Panc1 (cell line): Measurements from ENCODE around the gene KCNQ4. TPM values are rescaled to one million over a fixed set of nuclear protein-coding genes. Genes with fewer than 3 reads are reported as not detected.

Experiments
- ATAC-seq: fragments of 200-7000 bp; cut with Tn5 transposase; 2 replicates; pipeline ENCODE4 v1.9.1; 2020; ENCODE audit warnings: mild to moderate bottlenecking, moderate library complexity
- BruUV-seq: library from RNA; stranded (reverse); fragments of 400-500 nt; replicated peaks from 2 replicates; lab custom pipeline; 2021; lab: Mats Ljungman, UMichigan
- CTCF ChIA-PET: fragments of 300-600 bp; sonication (Branson Sonifier 250); formaldehyde crosslinking; loops from one replicate; lab custom pipeline; 2022; ENCODE audit warnings: antibody characterized with exemption; lab: Charles Lee
- POLR2A ChIA-PET: fragments of 300-600 bp; sonication (Branson Sonifier 250); formaldehyde crosslinking; loops from one replicate; lab custom pipeline; 2022; ENCODE audit warnings: antibody characterized with exemption; lab: Charles Lee
- DNase-seq: peaks from one replicate; pipeline ENCODE4 v3.0.0-alpha.2; 2010; ENCODE audit warnings: low read depth, low spot score
- H3K27ac ChIP-seq: 2 replicates; pipeline ENCODE4 v1.5.1; 2011; ENCODE audit warnings: mild to moderate bottlenecking, low read length, inconsistent platforms
- H3K27me3 ChIP-seq: fragments of 200-500 bp; sonication (Bioruptor generic); 2 replicates; pipeline ENCODE4 v1.6.0; 2014; ENCODE audit warnings: low read length, inconsistent platforms; ENCODE audit not compliant: control insufficient read depth, insufficient read depth
- H3K36me3 ChIP-seq: fragments of 200-500 bp; sonication (Bioruptor generic); 2 replicates; pipeline ENCODE4 v1.5.1; 2014; ENCODE audit warnings: inconsistent platforms, mild to moderate bottlenecking, low read length, moderate library complexity; ENCODE audit not compliant: control insufficient read depth, insufficient read depth
- H3K4me1 ChIP-seq: 2 replicates; pipeline ENCODE4 v1.5.1; 2011; ENCODE audit warnings: inconsistent platforms, mild to moderate bottlenecking, low read length, moderate library complexity; ENCODE audit not compliant: control insufficient read depth, insufficient read depth
- H3K4me3 ChIP-seq, 2 experiments: 2 replicates each; pipeline ENCODE4 v1.5.1; 2011 to 2012; ENCODE audit warnings: low read depth in 2 of 2, low read length in 2 of 2, mild to moderate bottlenecking in 2 of 2, inconsistent platforms in 1 of 2, moderate library complexity in 1 of 2
- H3K9me3 ChIP-seq: fragments of 200-500 bp; sonication (Bioruptor generic); 2 replicates; pipeline ENCODE4 v1.5.1; 2014; ENCODE audit warnings: low read depth, mild to moderate bottlenecking, inconsistent platforms, low read length, moderate library complexity; ENCODE audit not compliant: control insufficient read depth, insufficient read depth
- CTCF ChIP-seq: fragments of 450-650 bp; IDR thresholded peaks from 2 replicates; pipeline ENCODE4 v1.5.1; 2017; ENCODE audit warnings: mild to moderate bottlenecking
- POLR2AphosphoS5 ChIP-seq: IDR thresholded peaks from 2 replicates; pipeline ENCODE4 v1.6.1; 2012; ENCODE audit warnings: mild to moderate bottlenecking, low read depth, low read length, moderate library complexity
- SIN3A ChIP-seq: IDR thresholded peaks from 2 replicates; pipeline ENCODE4 v1.6.1; 2012; ENCODE audit warnings: low read depth, mild to moderate bottlenecking, low read length, moderate library complexity, borderline replicate concordance; ENCODE audit not compliant: insufficient read depth
- TCF7L2 ChIP-seq: IDR thresholded peaks from 2 replicates; pipeline ENCODE4 v1.6.1; 2011; ENCODE audit warnings: mild to moderate bottlenecking, low read depth, low read length, inconsistent platforms
- in situ Hi-C: cut with HindIII; loops from 2 replicates; pipeline ENCODE4 v1.10.0; 2016; ENCODE audit warnings: low sequenced_read_pairs, low pct_unique_long_range_greater_than_20kb
- intact Hi-C: fragments of 100-400 bp; cut with micrococcal nuclease; formaldehyde crosslinking; loops from one replicate; pipeline ENCODE4 v1.10.0; 2022; ENCODE audit not compliant: unreplicated experiment
- total RNA-seq: library from RNA; stranded (reverse); gene quantifications from one replicate; pipeline ENCODE4 v1.2.1, GENCODE V29; 2021; ENCODE audit not compliant: unreplicated experiment
- TF ChIP-seq, protein P1 (sequence below), 2 experiments: IDR thresholded peaks; 2 replicates each; pipeline ENCODE4 v1.6.1; 2011 to 2012; ENCODE audit warnings: low read depth in 2 of 2, control low read depth in 1 of 2, low read length in 1 of 2, mild to moderate bottlenecking in 1 of 2, moderate library complexity in 1 of 2; ENCODE audit not compliant: insufficient read depth in 1 of 2

The KCNQ4 gene
- total RNA-seq, 1 experiment from 2014 or later, result 2.6 TPM

- no peak for DNase-seq
- BruUV-seq, result no TSS peak
These were observed 31.8 kb upstream of the KCNQ4 start for GRCh38 chr1:40751802-40752201.

DNA sequence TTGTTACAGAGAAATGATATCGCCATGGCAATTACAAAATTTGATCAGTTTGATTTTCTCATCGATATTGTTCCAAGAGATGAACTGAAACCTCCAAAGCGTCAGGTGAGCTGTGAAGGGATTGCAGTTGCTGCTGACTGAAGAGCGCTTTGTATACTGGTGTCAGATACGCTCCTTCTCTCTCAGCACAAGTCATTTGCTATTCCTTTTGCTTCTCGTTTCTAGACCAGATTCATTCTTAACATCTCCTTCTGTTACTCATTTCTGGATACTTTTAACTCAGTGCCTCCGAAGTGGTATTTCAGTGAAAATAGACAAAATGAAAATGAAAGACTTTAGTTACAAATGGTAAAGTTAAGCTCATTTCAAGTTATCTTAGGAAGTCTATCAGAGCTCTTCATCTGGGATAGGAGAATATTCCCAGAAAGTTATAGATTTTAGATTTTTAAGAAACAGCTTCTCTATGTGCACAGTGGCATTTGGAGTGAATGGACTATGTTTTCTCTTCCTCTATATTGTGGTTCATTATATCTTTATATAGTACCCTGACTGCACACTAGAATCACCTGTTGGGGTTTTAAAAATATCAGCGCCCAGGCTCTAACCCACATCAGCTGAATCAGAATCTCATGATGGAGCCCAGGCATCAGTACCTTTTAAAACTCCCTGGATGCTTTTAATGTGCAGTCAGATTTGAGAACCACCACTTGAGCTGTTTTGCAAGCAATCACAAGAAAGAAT is 30.3 kb upstream of the KCNQ4 start:
- no TSS peak for BruUV-seq

More at GRCh38 chr1:40751802-40752201, 31.8 kb upstream of the KCNQ4 start:
- TF ChIP-seq SIN3A, result no peak
- TF ChIP-seq, protein P1, sequence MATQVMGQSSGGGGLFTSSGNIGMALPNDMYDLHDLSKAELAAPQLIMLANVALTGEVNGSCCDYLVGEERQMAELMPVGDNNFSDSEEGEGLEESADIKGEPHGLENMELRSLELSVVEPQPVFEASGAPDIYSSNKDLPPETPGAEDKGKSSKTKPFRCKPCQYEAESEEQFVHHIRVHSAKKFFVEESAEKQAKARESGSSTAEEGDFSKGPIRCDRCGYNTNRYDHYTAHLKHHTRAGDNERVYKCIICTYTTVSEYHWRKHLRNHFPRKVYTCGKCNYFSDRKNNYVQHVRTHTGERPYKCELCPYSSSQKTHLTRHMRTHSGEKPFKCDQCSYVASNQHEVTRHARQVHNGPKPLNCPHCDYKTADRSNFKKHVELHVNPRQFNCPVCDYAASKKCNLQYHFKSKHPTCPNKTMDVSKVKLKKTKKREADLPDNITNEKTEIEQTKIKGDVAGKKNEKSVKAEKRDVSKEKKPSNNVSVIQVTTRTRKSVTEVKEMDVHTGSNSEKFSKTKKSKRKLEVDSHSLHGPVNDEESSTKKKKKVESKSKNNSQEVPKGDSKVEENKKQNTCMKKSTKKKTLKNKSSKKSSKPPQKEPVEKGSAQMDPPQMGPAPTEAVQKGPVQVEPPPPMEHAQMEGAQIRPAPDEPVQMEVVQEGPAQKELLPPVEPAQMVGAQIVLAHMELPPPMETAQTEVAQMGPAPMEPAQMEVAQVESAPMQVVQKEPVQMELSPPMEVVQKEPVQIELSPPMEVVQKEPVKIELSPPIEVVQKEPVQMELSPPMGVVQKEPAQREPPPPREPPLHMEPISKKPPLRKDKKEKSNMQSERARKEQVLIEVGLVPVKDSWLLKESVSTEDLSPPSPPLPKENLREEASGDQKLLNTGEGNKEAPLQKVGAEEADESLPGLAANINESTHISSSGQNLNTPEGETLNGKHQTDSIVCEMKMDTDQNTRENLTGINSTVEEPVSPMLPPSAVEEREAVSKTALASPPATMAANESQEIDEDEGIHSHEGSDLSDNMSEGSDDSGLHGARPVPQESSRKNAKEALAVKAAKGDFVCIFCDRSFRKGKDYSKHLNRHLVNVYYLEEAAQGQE (IDR thresholded peaks at IDR 0.05; ENCODE audit: insufficient read depth in 1 of 2, low read depth in 2 of 2, low read length in 1 of 2), result no peak
- no peak for TF ChIP-seq CTCF
- no peak for TF ChIP-seq POLR2AphosphoS5
- TF ChIP-seq TCF7L2, result no peak
- no peaks in the 10 kb centered on the region for H3K27me3 ChIP-seq
- no peak for ATAC-seq
- in situ Hi-C loops (no loop called here), intact Hi-C loops (no loop called here)
- POLR2A ChIA-PET, result no interaction called here
- peaks cover 50% of the 10 kb centered on the region for H3K36me3 ChIP-seq
- no peak overlapping the region for H3K4me3 ChIP-seq
- no peaks in the 10 kb centered on the region for H3K9me3 ChIP-seq
- no peak overlapping the region for H3K27ac ChIP-seq
- CTCF ChIA-PET, result no interaction called here
- H3K4me1 ChIP-seq, result peaks cover 2% of the 10 kb centered on the region; the same call in 1 of the 2 replicates

More for the DNA sequence above, 30.3 kb upstream of the KCNQ4 start:
- Histone ChIP-seq H3K4me1 (peaks cover 2% of the 10 kb centered on the region; the same call in 1 of the 2 replicates), H3K4me3 (no peak overlapping the region), H3K27ac (no peak overlapping the region), H3K36me3 (peaks cover 47% of the 10 kb centered on the region), H3K27me3 (no peaks in the 10 kb centered on the region), H3K9me3 (no peaks in the 10 kb centered on the region)
- intact Hi-C loops, result no loop called here
- no peak for TF ChIP-seq SIN3A
- TF ChIP-seq, protein P1 (IDR thresholded peaks at IDR 0.05; ENCODE audit: insufficient read depth in 1 of 2, low read depth in 2 of 2, low read length in 1 of 2), result no peak
- no peak for TF ChIP-seq POLR2AphosphoS5
- no peak for TF ChIP-seq TCF7L2
- TF ChIP-seq CTCF, result no peak
- DNase-seq (no peak), ATAC-seq (no peak)
- in situ Hi-C loops, result no loop called here
- CTCF ChIA-PET, result no interaction called here
- POLR2A ChIA-PET, result no interaction called here
